NB4 (cell line): ENCODE measurements around the gene TAGLN2.

Experiments used
- CTCF ChIP-seq: IDR thresholded peaks from one replicate; pipeline ENCODE4 v1.5.1; 2012; ENCODE audit warnings: low read depth, low read length
- MAX ChIP-seq: IDR thresholded peaks from 2 replicates; pipeline ENCODE4 v1.6.1; 2011; ENCODE audit warnings: low read depth, low read length
- POLR2A ChIP-seq: IDR thresholded peaks from 2 replicates; pipeline ENCODE4 v1.6.1; 2011; ENCODE audit warnings: mild to moderate bottlenecking; ENCODE audit not compliant: insufficient read length; ENCODE audit errors: extremely low read depth

- no peak for TF ChIP-seq POLR2A
- TF ChIP-seq CTCF: no peak
- TF ChIP-seq MAX: no peak
These were observed 13.8 kb downstream of the TAGLN2 start for GRCh38 chr1:159911326-159912070.
